HK-2 (cell line): Measurements from ENCODE around the gene MLEC.
"Not testable (repeated sequence)": the region's sequence is repeated elsewhere in the genome, so short reads cannot be mapped to it uniquely, and the experiment has no call there.

Experiments used
- DNase-seq: peaks from one replicate; pipeline ENCODE4 v3.0.0-alpha.2; 2018; ENCODE audit not compliant: unreplicated experiment

MLEC gene

DNA sequence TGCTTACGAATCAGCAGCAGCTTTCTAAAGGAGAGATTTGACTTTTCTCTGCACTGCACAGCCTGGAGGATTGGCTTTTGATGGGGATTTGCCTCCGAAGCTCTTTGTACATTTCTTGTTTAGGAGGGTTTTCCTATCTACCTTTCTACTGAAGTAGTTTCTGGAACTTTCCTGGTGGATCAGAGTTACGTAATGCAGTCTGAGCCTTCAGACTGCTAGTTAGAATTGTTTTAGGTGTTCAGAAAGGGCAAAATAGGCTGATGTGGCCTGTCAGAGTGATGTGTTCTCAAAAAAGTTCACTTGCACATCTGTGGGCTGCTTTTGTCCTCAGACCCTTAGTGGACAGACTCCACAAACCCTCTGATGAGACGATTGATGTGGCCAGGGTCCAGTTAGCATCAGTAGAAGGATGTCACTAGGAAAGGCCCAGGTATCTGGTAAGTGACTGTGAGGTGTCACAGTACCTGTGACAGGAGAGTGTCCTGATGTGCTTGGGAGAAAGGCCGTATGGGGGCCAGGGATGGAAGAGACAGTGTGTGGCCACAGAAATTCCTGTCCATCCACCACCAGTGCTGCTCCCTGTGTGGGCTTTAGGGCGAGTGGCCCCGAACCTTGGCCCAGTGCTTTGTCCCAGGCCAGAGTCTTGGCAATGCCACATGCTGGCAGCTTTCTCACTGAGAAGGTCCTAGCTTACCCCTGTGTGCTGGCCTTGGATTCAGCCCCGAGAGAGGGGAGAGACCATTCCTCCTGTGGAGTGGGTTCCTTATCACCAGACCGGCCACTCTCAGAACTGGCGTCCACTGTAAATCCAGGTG, 34.2 kb downstream of the MLEC start:
- no peak for DNase-seq

DNA sequence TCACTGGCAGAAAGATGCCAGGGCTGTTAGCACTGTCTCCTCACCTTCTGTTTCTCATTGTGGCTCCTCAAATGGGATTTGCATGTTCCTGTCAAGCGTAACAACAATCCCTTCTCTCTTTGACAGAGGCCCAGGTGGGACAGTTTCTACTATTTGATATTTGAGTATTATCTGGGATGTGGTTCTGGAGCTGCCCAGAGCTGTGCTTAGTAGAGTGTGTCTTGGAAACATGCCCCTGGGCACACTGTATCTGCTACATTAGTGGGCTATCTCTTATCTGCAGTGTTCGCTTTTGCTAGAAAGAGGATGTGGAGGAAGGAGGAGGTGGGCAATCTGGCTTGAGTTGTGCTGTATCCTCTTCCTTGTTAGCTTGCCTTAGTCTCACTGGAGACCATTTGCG, 34.9 kb downstream of the MLEC start:
- DNase-seq, result no peak

GRCh38 chr12:120722784-120723183, 35.8 kb downstream of the MLEC start:
- no peak for DNase-seq

DNA sequence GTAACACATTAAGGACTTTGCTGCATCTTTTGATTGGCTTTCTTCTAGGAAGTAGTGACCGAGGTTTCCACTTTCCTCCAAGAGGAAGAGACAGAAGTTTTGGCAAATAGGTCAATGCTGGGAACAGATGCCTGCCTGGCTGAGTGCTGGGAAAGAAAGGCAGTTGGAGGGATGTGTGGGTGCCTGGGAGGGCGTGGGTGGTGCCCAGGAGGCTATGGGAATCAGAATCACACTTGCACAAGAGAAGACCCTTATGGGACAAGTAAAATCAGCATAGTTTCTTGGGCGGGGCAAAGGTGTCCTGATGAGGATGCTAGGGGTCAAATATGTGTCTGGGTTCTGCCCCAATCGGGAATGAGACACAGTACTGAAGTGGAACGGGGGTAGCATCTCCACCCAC, 37.8 kb downstream of the MLEC start:
- DNase-seq, result no peak

GRCh38 chr12:120725151-120725658, 38.3 kb downstream of the MLEC start:
- DNase-seq, result peak; percentile 14

DNA sequence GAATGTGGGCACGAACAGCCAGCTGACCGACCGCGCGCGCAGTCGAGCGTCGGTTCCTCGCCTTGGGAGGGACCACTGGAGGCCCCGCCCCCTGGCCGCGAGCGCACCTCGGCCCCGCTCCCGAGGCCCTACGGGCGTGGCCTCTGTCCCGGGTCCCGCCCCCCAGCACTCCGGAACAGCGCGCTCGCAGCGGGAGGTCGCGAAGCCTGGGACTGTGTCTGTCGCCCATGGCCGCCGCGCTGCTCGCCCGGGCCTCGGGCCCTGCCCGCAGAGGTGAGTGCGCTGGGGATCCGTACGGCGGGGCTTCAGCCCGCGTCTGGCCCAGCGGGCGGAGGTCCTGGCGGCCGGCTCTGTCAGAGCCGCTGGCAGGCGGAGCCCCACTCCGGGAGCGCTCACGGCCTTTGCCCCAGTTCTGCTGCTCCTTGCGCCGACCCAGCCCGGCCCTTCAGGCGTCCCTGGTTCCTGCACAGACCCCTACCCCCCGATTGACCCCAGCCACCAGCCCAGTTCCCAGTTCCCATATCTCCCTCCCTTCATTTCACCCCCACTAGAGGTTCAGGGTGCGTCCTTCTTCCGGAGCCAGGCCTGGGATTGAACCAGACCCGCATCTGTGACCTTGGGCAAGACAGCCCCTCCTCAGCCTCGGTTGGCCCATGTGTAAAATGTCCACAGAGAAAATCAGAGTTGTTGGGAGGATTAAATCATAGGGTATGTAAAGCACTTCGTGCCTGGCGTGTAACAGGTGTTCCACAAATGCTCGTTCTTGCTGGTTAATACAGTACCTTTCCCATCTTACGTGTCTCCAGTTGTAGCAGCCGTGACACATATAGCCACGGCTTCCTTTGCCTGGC, 38.9 kb downstream of the MLEC start, which contains the start of gene ACADS:
TSS of gene ACADS (plus strand) at position 168 of the 851 bp plus-strand sequence. CDS start at position 228, 60 bp downstream.
- peak; percentile 86 for DNase-seq

DNA sequence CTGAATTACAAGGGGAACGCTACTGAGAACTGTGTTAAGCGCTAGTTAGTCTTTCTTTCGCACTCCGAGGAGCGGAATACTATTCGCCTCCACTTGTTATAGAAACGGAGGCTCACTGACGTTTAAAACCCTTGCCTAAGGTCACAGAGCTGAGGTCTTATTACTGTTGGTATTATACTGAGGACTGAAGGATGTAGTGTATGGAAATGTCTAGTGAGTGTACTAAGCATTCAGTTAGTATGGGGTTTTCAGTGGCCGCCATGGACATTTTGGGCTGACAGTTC, 39.5 kb downstream of the MLEC start:
- no peak for DNase-seq

DNA sequence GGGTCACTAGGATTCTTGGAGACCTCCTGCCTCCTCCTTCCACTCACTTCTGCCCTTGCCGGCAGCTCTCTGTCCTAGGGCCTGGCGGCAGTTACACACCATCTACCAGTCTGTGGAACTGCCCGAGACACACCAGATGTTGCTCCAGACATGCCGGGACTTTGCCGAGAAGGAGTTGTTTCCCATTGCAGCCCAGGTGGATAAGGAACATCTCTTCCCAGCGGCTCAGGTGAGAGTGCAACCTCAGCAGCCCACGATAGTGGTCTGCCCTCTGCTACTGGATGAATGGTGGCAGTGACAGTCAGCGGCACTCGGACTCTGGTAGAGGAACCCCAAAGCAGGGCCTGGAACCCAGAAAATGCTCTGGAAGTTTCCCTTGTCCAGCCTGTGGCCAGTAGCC, 40.0 kb downstream of the MLEC start:
- DNase-seq, result no peak

DNA sequence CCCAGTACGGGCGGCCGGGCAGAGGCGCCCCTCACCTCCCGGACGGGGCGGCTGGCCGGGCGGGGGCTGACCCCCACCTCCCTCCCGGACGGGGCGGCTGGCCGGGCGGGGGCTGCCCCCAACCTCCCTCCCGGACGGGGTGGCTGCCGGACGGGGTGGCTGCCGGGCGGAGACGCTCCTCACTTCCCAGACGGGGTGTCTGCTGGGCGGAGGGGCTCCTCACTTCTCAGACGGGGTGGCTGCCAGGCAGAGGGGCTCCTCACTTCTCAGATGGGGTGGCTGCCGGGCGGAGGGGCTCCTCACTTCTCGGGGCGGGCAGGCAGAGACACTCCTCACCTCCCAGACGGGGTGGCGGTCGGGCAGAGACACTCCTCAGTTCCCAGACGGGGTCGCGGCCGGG, 45.2 kb downstream of the MLEC start:
- DNase-seq, result not testable (repeated sequence)

DNA sequence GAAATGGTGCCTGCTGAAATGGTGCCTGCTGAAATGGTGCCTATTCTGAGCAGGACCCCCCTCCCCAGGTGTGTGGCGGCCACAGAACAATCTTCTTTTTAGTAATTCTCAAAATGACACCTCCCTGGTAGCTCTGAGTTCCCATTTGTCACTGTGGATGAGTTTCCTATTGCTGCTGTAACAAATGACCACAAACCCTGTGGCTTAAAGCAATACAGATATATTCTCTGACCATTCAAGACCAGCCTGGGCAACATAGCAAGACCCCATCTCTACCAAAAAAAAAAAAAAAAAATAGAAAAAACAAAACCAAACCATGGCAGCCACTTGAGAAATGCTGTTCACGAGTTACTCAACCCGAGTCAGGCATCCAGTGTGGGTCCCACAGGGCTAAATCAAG, 46.6 kb downstream of the MLEC start:
- DNase-seq, result no peak

DNA sequence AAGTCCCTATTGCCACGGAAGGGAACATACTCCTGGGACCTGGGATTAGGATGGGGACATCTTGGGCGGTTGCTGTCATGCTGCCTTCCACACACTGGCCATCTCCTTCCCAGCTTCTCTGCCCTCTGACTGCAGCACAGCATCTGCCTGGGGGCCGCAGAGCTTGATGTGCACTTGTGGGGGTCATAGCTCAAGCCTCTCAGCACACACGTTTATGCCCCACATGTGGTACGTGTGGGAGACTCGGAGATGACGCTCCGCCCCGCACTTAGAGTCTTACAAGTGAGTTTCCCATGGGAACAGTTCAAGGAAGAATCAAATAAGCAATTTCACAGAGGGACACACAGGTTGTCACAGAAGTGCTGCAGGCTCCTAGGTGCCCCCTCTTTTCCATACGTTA, 47.3 kb downstream of the MLEC start:
- no peak for DNase-seq

DNA sequence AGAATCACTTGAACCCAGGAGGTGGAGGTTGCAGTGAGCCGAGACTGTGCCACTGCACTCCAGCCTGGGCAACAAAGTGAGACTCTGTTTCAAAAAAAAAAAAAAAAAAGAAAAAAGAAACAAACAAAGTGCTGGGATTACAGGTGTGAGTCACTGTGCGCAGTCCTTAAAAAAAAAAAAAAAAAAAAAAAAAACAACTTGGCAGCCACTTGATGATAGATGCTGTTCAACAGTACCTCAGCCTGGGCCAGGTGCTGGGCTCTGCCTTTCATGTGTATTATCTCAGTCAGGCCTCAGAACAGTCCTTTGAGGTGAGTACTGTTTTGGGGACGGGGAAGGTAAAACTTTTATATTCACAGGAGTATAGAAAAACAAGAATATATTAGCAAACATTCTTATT, 48.2 kb downstream of the MLEC start:
- DNase-seq, result no peak

DNA sequence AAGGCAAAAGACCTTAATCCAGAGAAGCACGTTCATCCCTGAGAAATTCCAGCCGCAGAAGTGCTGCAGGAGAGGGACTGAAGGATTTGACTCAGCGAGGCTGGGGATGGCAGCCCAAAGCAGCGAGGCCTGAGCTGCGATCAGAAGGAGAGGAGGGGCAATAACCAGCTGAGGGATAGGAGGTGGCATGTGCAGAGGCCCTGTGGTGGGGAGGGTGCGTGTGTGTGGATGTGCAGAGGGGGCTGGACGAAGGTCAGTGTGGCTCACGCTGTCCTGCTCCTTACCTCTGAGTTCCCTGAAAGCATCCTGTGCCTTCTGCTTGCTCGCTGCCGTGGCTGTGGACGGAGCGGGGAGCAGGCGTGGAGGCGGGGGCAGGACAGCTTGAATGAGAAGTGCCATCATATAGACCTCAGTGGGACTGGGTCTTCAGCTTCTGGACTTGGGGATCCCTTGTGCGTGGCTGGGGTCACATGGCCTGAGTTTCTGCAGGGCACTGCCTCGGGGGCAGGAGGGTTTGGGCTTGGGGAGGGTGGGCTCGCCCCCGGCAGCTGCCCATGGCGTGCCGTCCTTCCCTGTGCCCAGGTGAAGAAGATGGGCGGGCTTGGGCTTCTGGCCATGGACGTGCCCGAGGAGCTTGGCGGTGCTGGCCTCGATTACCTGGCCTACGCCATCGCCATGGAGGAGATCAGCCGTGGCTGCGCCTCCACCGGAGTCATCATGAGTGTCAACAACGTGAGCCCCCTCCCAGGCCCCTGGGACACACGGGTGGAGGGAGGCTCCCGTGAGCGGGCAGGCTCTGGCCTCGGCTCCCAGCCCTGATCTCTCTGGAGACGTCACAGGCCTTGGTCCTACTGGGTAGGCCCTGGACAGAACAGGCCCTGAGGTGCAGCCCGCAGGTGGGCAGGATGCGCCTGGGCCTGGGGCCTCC, 49.7 kb downstream of the MLEC start:
- DNase-seq, result no peak

- DNase-seq, result no peak
Measured at GRCh38 chr12:120737557-120738251, 50.8 kb downstream of the MLEC start.

DNA sequence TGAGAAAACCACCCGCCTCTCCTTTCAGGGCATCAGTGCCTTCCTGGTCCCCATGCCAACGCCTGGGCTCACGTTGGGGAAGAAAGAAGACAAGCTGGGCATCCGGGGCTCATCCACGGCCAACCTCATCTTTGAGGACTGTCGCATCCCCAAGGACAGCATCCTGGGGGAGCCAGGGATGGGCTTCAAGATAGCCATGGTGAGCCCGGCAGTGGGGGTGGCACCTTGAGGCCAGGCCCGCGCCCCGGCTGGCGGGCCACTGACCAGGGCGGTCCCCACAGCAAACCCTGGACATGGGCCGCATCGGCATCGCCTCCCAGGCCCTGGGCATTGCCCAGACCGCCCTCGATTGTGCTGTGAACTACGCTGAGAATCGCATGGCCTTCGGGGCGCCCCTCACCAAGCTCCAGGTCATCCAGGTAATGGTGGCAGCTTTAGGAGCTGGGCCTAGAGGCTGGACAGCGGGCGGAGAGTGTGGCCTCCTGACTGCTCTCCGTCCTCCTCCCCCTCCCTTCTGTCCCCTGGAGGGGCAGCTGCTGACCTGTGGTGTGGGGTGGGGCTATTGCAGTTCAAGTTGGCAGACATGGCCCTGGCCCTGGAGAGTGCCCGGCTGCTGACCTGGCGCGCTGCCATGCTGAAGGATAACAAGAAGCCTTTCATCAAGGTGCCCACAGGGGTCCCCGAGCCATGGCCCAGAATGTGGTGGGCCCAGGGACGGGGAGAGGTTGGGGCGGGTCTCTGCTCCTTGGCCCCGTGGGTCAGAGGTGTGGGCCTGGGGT, 51.5 kb downstream of the MLEC start:
- no peak for DNase-seq

DNA sequence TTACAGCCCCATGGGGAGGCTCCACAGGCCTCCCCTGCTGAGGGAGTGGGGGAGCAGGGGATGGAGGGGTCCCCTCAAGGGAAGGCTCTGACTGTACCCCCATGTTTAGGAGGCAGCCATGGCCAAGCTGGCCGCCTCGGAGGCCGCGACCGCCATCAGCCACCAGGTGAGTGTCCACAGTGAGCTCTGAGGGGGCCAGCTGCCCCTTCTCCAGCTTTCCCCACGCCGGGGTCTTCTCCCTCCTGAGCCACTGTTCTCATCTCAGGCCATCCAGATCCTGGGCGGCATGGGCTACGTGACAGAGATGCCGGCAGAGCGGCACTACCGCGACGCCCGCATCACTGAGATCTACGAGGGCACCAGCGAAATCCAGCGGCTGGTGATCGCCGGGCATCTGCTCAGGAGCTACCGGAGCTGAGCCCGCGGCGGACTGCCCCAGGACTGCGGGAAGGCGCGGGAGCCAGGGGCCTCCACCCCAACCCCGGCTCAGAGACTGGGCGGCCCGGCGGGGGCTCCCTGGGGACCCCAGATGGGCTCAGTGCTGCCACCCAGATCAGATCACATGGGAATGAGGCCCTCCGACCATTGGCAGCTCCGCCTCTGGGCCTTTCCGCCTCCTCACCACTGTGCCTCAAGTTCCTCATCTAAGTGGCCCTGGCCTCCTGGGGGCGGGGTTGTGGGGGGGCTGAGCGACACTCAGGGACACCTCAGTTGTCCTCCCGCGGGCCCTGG, 52.2 kb downstream of the MLEC start:
- no peak for DNase-seq

DNA sequence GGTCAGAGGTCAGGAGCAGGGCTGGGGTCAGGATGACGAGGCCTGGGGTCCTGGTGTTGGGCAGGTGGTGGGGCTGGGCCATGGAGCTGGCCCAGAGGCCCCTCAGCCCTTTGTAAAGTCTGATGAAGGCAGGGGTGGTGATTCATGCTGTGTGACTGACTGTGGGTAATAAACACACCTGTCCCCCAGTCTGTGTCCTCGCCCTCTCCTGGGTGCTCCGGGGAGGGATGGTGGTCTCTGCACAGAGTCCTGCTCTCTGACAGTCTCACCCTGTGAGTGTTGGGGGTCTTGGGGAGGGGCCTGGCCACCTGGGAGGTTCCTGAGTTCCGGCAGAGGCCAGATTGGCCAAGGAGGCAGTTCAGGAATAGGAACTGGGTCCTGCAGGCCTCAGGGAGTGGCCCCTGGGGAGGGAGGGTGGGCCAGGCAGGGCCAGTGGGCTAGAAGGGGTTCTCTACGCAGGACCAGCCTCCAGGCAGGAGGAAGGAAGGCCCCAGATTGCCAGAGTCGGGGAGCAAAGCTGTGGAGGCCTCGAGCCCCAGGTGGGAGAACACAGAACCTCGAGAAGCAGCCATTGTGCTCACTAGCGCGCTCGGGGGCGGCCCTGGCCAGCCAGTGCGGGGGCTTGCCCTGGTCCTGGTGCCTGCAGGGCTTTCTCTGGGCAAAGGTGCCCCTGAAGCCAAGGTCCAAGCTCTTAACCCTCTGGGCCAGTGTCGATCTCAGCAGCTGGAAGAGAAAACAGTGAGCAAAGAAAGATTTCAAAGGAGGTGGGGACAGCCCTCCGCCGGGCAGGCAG, 53.1 kb downstream of the MLEC start:
- no peak for DNase-seq

DNA sequence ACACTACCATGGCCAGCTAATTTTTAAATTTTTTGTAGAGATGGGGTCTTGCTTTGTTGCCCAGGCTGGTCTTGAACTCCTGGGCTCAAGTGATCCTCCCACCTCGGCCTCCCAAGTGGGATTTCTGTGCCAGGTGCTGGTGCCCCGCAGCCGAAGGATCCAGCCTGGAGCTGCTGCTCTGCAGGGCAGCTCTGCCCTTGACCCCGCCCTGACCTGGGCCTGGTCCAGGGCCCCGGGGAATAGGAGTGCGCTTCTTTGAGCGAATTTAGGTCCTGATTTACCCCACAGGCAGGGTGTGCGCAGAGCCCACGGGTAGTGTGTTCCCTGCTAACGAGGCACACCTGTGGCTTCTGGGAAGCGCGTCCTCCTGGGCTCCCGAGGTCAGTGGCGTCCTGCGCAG, 53.9 kb downstream of the MLEC start:
- no peak for DNase-seq
